Activated CD8-positive, alpha-beta memory T cell treated with anti-CD3 and anti-CD28 coated beads for 24 hours (primary cell): Measurements from ENCODE around the gene MTMR4.
"Not testable (repeated sequence)": the region's sequence is repeated elsewhere in the genome, so short reads cannot be mapped to it uniquely, and the experiment has no call there.

Source experiments
- DNase-seq: peaks from one replicate; pipeline ENCODE4 v3.0.0-alpha.2; 2020

Gene MTMR4

GRCh38 chr17:58488428-58488890 lies 26.0 kb downstream of the MTMR4 start:
- DNase-seq, result no peak

- DNase-seq, result peak; percentile 92
Measured at GRCh38 chr17:58487589-58488427, 26.6 kb downstream of the MTMR4 start, which contains the start of gene HSF5. Gene HSF5, minus strand, starts transcription at chr17:58488408. Its CDS starts 134 bp downstream, at chr17:58488274.

- no peak for DNase-seq
Measured at GRCh38 chr17:58484600-58484999, 29.8 kb downstream of the MTMR4 start.

GRCh38 chr17:58481798-58482197 lies 32.6 kb downstream of the MTMR4 start:
- DNase-seq, result not testable (repeated sequence)

GRCh38 chr17:58480090-58480489 lies 34.3 kb downstream of the MTMR4 start:
- DNase-seq, result no peak

GRCh38 chr17:58476812-58477211 lies 37.6 kb downstream of the MTMR4 start:
- DNase-seq, result no peak

- DNase-seq, result no peak
Measured at GRCh38 chr17:58475985-58476384, 38.5 kb downstream of the MTMR4 start.

- no peak for DNase-seq
Measured at GRCh38 chr17:58470356-58470755, 44.1 kb downstream of the MTMR4 start.

GRCh38 chr17:58468944-58469343 lies 45.5 kb downstream of the MTMR4 start:
- no peak for DNase-seq

- no peak for DNase-seq
Measured at GRCh38 chr17:58455491-58455890, 58.9 kb downstream of the MTMR4 start.

- no peak for DNase-seq
Measured at GRCh38 chr17:58452738-58453137, 61.7 kb downstream of the MTMR4 start.

GRCh38 chr17:58447039-58447975 lies 67.1 kb downstream of the MTMR4 start:
- DNase-seq, result peak; percentile 77

GRCh38 chr17:58446086-58446485 lies 68.4 kb downstream of the MTMR4 start:
- DNase-seq, result no peak
